Stimulated activated CD8-positive, alpha-beta memory T cell treated with anti-CD3 and anti-CD28 coated beads, Interleukin-15, amount 100 ng/mL, for 48 hours (primary cell): ENCODE measurements around the gene DNAH7.

Experiments
- DNase-seq, 2 donors: peaks; one replicate each; pipeline ENCODE4 v3.0.0-alpha.2; 2020; ENCODE audit warnings: low read depth in 2 of 2

The DNAH7 gene

GRCh38 chr2:195863121-195863520 lies 205.5 kb downstream of the DNAH7 start:
- no peak for DNase-seq

- no peak for DNase-seq
Observed at GRCh38 chr2:195861821-195862220, 206.8 kb downstream of the DNAH7 start.

GRCh38 chr2:195859513-195859912 lies 209.1 kb downstream of the DNAH7 start:
- DNase-seq: no peak

- no peak for DNase-seq
Observed at GRCh38 chr2:195857132-195857531, 211.5 kb downstream of the DNAH7 start.

GRCh38 chr2:195850764-195851163 lies 217.9 kb downstream of the DNAH7 start:
- no peak for DNase-seq

GRCh38 chr2:195848119-195848899 lies 220.3 kb downstream of the DNAH7 start:
- DNase-seq: no peak

GRCh38 chr2:195842932-195843331 lies 225.7 kb downstream of the DNAH7 start:
- DNase-seq: no peak

- no peak for DNase-seq
Observed at GRCh38 chr2:195838002-195838401, 230.6 kb downstream of the DNAH7 start.

GRCh38 chr2:195836002-195836401 lies 232.6 kb downstream of the DNAH7 start:
- DNase-seq: no peak

GRCh38 chr2:195834836-195835235 lies 233.8 kb downstream of the DNAH7 start:
- no peak for DNase-seq

- no peak for DNase-seq
Observed at GRCh38 chr2:195830968-195831950, 237.4 kb downstream of the DNAH7 start.

GRCh38 chr2:195824478-195824877 lies 244.2 kb downstream of the DNAH7 start:
- DNase-seq: no peak

- DNase-seq: no peak
Observed at GRCh38 chr2:195823206-195823605, 245.4 kb downstream of the DNAH7 start.

GRCh38 chr2:195821566-195821932 lies 247.1 kb downstream of the DNAH7 start:
- no peak for DNase-seq

GRCh38 chr2:195820867-195821565 lies 247.6 kb downstream of the DNAH7 start:
- DNase-seq: no peak

GRCh38 chr2:195820373-195820772 lies 248.3 kb downstream of the DNAH7 start:
- no peak for DNase-seq

- DNase-seq: no peak
Observed at GRCh38 chr2:195819276-195819675, 249.4 kb downstream of the DNAH7 start.

- DNase-seq: no peak
Observed at GRCh38 chr2:195818526-195818925, 250.1 kb downstream of the DNAH7 start.

- DNase-seq: no peak
Observed at GRCh38 chr2:195818106-195818505, 250.5 kb downstream of the DNAH7 start.

- DNase-seq: no peak
Observed at GRCh38 chr2:195815083-195815482, 253.6 kb downstream of the DNAH7 start.

- no peak for DNase-seq
Observed at GRCh38 chr2:195813421-195813820, 255.2 kb downstream of the DNAH7 start.
